GM23338 (cell line): ENCODE data around the gene PLEKHJ1. TPM values are rescaled to one million over a fixed set of nuclear protein-coding genes. Genes with fewer than 3 reads are reported as not detected.

Source experiments
- ATAC-seq: fragments of 200-7000 bp; cut with Tn5 transposase; 3 replicates; pipeline ENCODE4 v1.9.1; 2020
- DNase-seq: peaks from one replicate; pipeline ENCODE4 v3.0.0-alpha.2; 2015; ENCODE audit warnings: low spot score
- H2AFZ ChIP-seq: fragments of 200-600 bp; sonication (generic); 2 replicates; pipeline ENCODE4 v1.8.0; 2016; ENCODE audit warnings: antibody characterized with exemption, mild to moderate bottlenecking, moderate library complexity
- H3F3A ChIP-seq: fragments of 200-600 bp; sonication (generic); replicated peaks from 2 replicates; pipeline ENCODE4 v1.8.0; 2017; ENCODE audit warnings: antibody characterized with exemption, mixed run types, low read depth
- H3K27ac ChIP-seq: fragments of 200-600 bp; sonication (generic); 2 replicates; pipeline ENCODE4 v1.6.1; 2016; ENCODE audit warnings: low read depth
- H3K27me3 ChIP-seq: fragments of 200-600 bp; sonication (generic); 2 replicates; pipeline ENCODE4 v1.8.0; 2016; ENCODE audit warnings: mild to moderate bottlenecking, mixed run types, moderate library complexity; ENCODE audit not compliant: insufficient read depth
- H3K36me3 ChIP-seq: fragments of 200-600 bp; sonication (generic); 2 replicates; pipeline ENCODE4 v1.8.0; 2016; ENCODE audit warnings: mild to moderate bottlenecking; ENCODE audit not compliant: insufficient read depth
- H3K4me1 ChIP-seq: fragments of 200-600 bp; sonication (generic); 2 replicates; pipeline ENCODE4 v1.8.0; 2016; ENCODE audit warnings: mild to moderate bottlenecking, moderate library complexity; ENCODE audit not compliant: insufficient read depth
- H3K4me2 ChIP-seq: fragments of 200-600 bp; sonication (generic); 2 replicates; pipeline ENCODE4 v1.7.1; 2017; ENCODE audit warnings: mixed run types
- H3K4me3 ChIP-seq: fragments of 200-600 bp; sonication (generic); 2 replicates; pipeline ENCODE4 v1.6.1; 2016; ENCODE audit warnings: mixed run types
- H3K79me2 ChIP-seq: fragments of 200-600 bp; sonication (generic); replicated peaks from 2 replicates; pipeline ENCODE4 v1.8.0; 2017; ENCODE audit warnings: mild to moderate bottlenecking; ENCODE audit not compliant: insufficient read depth
- H3K9me2 ChIP-seq: fragments of 200-600 bp; sonication (generic); 2 replicates; pipeline ENCODE4 v1.8.0; 2017; ENCODE audit not compliant: insufficient read depth
- H4K20me1 ChIP-seq: fragments of 200-600 bp; sonication (generic); replicated peaks from 2 replicates; pipeline ENCODE4 v1.8.0; 2017; ENCODE audit warnings: mild to moderate bottlenecking; ENCODE audit not compliant: insufficient read depth
- H3K27ac Mint-ChIP-seq: 2 replicates; pipeline ENCODE4 v1.8.0; 2020; ENCODE audit warnings: inconsistent platforms, mild to moderate bottlenecking, moderate library complexity, mixed read lengths
- H3K27me3 Mint-ChIP-seq: 3 replicates; pipeline ENCODE4 v1.8.0; 2022; ENCODE audit warnings: low read depth, mild to moderate bottlenecking, moderate library complexity, mixed read lengths, inconsistent platforms; ENCODE audit not compliant: insufficient read depth, poor library complexity
- H3K36me3 Mint-ChIP-seq: 3 replicates; pipeline ENCODE4 v1.8.0; 2021; ENCODE audit warnings: low read depth, mild to moderate bottlenecking, inconsistent platforms, moderate library complexity, mixed read lengths
- H3K4me1 Mint-ChIP-seq: 3 replicates; pipeline ENCODE4 v1.8.0; 2020; ENCODE audit warnings: mild to moderate bottlenecking, inconsistent platforms, mixed read lengths
- H3K4me3 Mint-ChIP-seq: 3 replicates; pipeline ENCODE4 v1.8.0; 2021; ENCODE audit warnings: moderate library complexity, mild to moderate bottlenecking, inconsistent platforms, mixed read lengths
- H3K9me3 Mint-ChIP-seq: 3 replicates; pipeline ENCODE4 v1.8.0; 2020; ENCODE audit warnings: moderate library complexity, mild to moderate bottlenecking, inconsistent platforms, mixed read lengths
- CREB1 ChIP-seq: fragments of 250-450 bp; sonication (Bioruptor Pico); IDR thresholded peaks from 2 replicates; pipeline ENCODE4 v1.5.0; 2020; ENCODE audit warnings: low read depth, mild to moderate bottlenecking, moderate library complexity
- EZH2phosphoT487 ChIP-seq: fragments of 200-600 bp; sonication (generic); IDR thresholded peaks from one replicate; pipeline ENCODE4 v1.8.1; 2018; ENCODE audit warnings: antibody characterized with exemption; ENCODE audit not compliant: unreplicated experiment
- JUNB ChIP-seq: IDR thresholded peaks from one replicate; pipeline ENCODE4 v1.6.1; 2016; ENCODE audit warnings: antibody characterized with exemption; ENCODE audit not compliant: unreplicated experiment
- NANOG ChIP-seq: IDR thresholded peaks from 2 replicates; pipeline ENCODE4 v1.6.1; 2016; ENCODE audit warnings: antibody characterized with exemption, borderline replicate concordance
- STAT1 ChIP-seq: IDR thresholded peaks from one replicate; pipeline ENCODE4 v1.6.1; 2016; ENCODE audit warnings: antibody characterized with exemption; ENCODE audit not compliant: unreplicated experiment
- ZNF114 ChIP-seq: fragments of 250-450 bp; sonication (Bioruptor Pico); IDR thresholded peaks from 2 replicates; pipeline ENCODE4 v1.5.0; 2020; ENCODE audit warnings: mild to moderate bottlenecking, moderate library complexity
- ZNF331 ChIP-seq: fragments of 250-450 bp; sonication (Bioruptor Pico); IDR thresholded peaks from 2 replicates; pipeline ENCODE4 v1.5.0; 2020; ENCODE audit warnings: low read depth, mild to moderate bottlenecking, moderate library complexity
- polyA plus RNA-seq: library from polyadenylated mRNA; unstranded; fragments of >200 nt; fragmentation: Nextera tagmentation; extraction: Ambion mirVana; gene quantifications from 2 replicates; pipeline ENCODE4 v1.2.1, GENCODE V29; 2016
- total RNA-seq: library from RNA; depleted of rRNA; stranded (reverse); fragments of >200 nt; shearing (Covaris generic); gene quantifications from 2 replicates; pipeline ENCODE4 v1.2.3, GENCODE V29; 2014
- TF ChIP-seq, protein P1 (sequence below): IDR thresholded peaks from 2 replicates; pipeline ENCODE4 v1.6.1; 2016; ENCODE audit warnings: antibody characterized with exemption
- TF ChIP-seq, protein P2 (sequence below): IDR thresholded peaks from one replicate; pipeline ENCODE4 v1.6.1; 2018; ENCODE audit warnings: antibody characterized with exemption; ENCODE audit not compliant: unreplicated experiment
- TF ChIP-seq, protein P3 (sequence below), 2 experiments: fragments of 200-600 bp in 1 of 2; sonication (generic) in 1 of 2; conservative IDR thresholded peaks; 2 replicates each; pipeline versions ENCODE4 v1.5.1 to v1.6.1; 2016 to 2017; ENCODE audit warnings: antibody characterized with exemption in 2 of 2, low read depth in 2 of 2, mild to moderate bottlenecking in 2 of 2, moderate library complexity in 1 of 2
- TF ChIP-seq, protein P4 (sequence below): fragments of 250-450 bp; sonication (Bioruptor Pico); IDR thresholded peaks from 2 replicates; pipeline ENCODE4 v1.5.0; 2020; ENCODE audit warnings: mild to moderate bottlenecking, moderate library complexity

Gene PLEKHJ1
- total and polyA plus RNA-seq, 2 experiments from 2014 or later: 146 to 210 TPM

DNA sequence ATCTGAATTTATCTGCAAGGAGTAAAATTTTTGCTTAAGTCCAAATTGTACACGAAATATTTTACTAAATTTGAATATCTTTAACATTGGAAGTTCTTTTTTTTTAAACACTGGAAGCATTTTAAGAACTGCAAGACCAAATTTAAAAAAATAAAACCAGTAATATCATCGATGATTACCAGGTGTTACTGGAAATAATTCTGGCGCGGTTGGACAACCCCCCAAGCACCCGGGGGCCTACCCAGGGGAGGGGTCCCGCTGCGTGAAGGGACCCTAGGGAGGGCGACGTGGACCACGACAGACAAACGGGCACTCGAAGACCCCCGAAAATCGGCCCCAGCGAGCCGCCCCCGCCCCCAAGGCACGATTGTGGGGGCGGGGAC lies 32.7 kb upstream of the PLEKHJ1 start:
- no peak for ATAC-seq
- H4K20me1 ChIP-seq: peaks cover 20% of the 10 kb centered on the region
- H3K4me3 Mint-ChIP-seq: peak overlapping the region; percentile 93

More for the DNA sequence above, 32.7 kb upstream of the PLEKHJ1 start:
- no peak overlapping the region for H3K27ac ChIP-seq
- H3K9me2 ChIP-seq: no peaks in the 10 kb centered on the region
- H3K9me3 Mint-ChIP-seq: peaks cover 1% of the 10 kb centered on the region; the same call in 1 of the 3 replicates
- DNase-seq: no peak
- H3K4me1 ChIP-seq: peaks cover 18% of the 10 kb centered on the region
- H3K36me3 ChIP-seq: peaks cover 4% of the 10 kb centered on the region; the same call in 1 of the 2 replicates
- no peak for TF ChIP-seq ZNF114
- no peak for TF ChIP-seq ZNF331 (CRISPR knock-in tag)
- TF ChIP-seq, protein P1, sequence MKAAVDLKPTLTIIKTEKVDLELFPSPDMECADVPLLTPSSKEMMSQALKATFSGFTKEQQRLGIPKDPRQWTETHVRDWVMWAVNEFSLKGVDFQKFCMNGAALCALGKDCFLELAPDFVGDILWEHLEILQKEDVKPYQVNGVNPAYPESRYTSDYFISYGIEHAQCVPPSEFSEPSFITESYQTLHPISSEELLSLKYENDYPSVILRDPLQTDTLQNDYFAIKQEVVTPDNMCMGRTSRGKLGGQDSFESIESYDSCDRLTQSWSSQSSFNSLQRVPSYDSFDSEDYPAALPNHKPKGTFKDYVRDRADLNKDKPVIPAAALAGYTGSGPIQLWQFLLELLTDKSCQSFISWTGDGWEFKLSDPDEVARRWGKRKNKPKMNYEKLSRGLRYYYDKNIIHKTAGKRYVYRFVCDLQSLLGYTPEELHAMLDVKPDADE: no peak
- TF ChIP-seq CREB1 (CRISPR knock-in tag): no peak
- no peak for TF ChIP-seq JUNB
- no peak for TF ChIP-seq NANOG
- TF ChIP-seq EZH2phosphoT487: no peak
- TF ChIP-seq, protein P2, sequence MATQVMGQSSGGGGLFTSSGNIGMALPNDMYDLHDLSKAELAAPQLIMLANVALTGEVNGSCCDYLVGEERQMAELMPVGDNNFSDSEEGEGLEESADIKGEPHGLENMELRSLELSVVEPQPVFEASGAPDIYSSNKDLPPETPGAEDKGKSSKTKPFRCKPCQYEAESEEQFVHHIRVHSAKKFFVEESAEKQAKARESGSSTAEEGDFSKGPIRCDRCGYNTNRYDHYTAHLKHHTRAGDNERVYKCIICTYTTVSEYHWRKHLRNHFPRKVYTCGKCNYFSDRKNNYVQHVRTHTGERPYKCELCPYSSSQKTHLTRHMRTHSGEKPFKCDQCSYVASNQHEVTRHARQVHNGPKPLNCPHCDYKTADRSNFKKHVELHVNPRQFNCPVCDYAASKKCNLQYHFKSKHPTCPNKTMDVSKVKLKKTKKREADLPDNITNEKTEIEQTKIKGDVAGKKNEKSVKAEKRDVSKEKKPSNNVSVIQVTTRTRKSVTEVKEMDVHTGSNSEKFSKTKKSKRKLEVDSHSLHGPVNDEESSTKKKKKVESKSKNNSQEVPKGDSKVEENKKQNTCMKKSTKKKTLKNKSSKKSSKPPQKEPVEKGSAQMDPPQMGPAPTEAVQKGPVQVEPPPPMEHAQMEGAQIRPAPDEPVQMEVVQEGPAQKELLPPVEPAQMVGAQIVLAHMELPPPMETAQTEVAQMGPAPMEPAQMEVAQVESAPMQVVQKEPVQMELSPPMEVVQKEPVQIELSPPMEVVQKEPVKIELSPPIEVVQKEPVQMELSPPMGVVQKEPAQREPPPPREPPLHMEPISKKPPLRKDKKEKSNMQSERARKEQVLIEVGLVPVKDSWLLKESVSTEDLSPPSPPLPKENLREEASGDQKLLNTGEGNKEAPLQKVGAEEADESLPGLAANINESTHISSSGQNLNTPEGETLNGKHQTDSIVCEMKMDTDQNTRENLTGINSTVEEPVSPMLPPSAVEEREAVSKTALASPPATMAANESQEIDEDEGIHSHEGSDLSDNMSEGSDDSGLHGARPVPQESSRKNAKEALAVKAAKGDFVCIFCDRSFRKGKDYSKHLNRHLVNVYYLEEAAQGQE: no peak
- TF ChIP-seq, protein P3, sequence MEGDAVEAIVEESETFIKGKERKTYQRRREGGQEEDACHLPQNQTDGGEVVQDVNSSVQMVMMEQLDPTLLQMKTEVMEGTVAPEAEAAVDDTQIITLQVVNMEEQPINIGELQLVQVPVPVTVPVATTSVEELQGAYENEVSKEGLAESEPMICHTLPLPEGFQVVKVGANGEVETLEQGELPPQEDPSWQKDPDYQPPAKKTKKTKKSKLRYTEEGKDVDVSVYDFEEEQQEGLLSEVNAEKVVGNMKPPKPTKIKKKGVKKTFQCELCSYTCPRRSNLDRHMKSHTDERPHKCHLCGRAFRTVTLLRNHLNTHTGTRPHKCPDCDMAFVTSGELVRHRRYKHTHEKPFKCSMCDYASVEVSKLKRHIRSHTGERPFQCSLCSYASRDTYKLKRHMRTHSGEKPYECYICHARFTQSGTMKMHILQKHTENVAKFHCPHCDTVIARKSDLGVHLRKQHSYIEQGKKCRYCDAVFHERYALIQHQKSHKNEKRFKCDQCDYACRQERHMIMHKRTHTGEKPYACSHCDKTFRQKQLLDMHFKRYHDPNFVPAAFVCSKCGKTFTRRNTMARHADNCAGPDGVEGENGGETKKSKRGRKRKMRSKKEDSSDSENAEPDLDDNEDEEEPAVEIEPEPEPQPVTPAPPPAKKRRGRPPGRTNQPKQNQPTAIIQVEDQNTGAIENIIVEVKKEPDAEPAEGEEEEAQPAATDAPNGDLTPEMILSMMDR (conservative IDR thresholded peaks at IDR 0.05; ENCODE audit: low read depth in 2 of 2): no peak
- TF ChIP-seq, protein P4, sequence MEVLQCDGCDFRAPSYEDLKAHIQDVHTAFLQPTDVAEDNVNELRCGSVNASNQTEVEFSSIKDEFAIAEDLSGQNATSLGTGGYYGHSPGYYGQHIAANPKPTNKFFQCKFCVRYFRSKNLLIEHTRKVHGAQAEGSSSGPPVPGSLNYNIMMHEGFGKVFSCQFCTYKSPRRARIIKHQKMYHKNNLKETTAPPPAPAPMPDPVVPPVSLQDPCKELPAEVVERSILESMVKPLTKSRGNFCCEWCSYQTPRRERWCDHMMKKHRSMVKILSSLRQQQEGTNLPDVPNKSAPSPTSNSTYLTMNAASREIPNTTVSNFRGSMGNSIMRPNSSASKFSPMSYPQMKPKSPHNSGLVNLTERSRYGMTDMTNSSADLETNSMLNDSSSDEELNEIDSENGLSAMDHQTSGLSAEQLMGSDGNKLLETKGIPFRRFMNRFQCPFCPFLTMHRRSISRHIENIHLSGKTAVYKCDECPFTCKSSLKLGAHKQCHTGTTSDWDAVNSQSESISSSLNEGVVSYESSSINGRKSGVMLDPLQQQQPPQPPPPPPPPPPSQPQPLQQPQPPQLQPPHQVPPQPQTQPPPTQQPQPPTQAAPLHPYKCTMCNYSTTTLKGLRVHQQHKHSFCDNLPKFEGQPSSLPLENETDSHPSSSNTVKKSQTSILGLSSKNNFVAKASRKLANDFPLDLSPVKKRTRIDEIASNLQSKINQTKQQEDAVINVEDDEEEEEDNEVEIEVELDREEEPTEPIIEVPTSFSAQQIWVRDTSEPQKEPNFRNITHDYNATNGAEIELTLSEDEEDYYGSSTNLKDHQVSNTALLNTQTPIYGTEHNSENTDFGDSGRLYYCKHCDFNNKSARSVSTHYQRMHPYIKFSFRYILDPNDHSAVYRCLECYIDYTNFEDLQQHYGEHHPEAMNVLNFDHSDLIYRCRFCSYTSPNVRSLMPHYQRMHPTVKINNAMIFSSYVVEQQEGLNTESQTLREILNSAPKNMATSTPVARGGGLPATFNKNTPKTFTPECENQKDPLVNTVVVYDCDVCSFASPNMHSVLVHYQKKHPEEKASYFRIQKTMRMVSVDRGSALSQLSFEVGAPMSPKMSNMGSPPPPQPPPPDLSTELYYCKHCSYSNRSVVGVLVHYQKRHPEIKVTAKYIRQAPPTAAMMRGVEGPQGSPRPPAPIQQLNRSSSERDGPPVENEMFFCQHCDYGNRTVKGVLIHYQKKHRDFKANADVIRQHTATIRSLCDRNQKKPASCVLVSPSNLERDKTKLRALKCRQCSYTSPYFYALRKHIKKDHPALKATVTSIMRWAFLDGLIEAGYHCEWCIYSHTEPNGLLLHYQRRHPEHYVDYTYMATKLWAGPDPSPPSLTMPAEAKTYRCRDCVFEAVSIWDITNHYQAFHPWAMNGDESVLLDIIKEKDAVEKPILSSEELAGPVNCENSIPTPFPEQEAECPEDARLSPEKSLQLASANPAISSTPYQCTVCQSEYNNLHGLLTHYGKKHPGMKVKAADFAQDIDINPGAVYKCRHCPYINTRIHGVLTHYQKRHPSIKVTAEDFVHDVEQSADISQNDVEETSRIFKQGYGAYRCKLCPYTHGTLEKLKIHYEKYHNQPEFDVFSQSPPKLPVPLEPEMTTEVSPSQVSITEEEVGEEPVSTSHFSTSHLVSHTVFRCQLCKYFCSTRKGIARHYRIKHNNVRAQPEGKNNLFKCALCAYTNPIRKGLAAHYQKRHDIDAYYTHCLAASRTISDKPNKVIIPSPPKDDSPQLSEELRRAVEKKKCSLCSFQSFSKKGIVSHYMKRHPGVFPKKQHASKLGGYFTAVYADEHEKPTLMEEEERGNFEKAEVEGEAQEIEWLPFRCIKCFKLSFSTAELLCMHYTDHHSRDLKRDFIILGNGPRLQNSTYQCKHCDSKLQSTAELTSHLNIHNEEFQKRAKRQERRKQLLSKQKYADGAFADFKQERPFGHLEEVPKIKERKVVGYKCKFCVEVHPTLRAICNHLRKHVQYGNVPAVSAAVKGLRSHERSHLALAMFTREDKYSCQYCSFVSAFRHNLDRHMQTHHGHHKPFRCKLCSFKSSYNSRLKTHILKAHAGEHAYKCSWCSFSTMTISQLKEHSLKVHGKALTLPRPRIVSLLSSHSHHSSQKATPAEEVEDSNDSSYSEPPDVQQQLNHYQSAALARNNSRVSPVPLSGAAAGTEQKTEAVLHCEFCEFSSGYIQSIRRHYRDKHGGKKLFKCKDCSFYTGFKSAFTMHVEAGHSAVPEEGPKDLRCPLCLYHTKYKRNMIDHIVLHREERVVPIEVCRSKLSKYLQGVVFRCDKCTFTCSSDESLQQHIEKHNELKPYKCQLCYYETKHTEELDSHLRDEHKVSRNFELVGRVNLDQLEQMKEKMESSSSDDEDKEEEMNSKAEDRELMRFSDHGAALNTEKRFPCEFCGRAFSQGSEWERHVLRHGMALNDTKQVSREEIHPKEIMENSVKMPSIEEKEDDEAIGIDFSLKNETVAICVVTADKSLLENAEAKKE: no peak
- TF ChIP-seq STAT1: no peak
- peak overlapping the region; percentile 98 for H3K4me3 ChIP-seq
- peaks cover 39% of the 10 kb centered on the region for H3K79me2 ChIP-seq
- H3K27me3 ChIP-seq: no peaks in the 10 kb centered on the region
- H2AFZ ChIP-seq: peak overlapping the region; percentile 80; the same call in 1 of the 2 replicates
- peaks cover 27% of the 10 kb centered on the region for H3K36me3 Mint-ChIP-seq
- H3K27ac Mint-ChIP-seq: no peak overlapping the region
- peaks cover 22% of the 10 kb centered on the region for H3K27me3 Mint-ChIP-seq
- peak overlapping the region; percentile 88 for H3K4me2 ChIP-seq
- peaks cover 28% of the 10 kb centered on the region for H3F3A ChIP-seq
- peaks cover 18% of the 10 kb centered on the region for H3K4me1 Mint-ChIP-seq
